ENCODE results near the gene SUCO.

- TF ChIP-seq RAD21 (conservative IDR thresholded peaks at IDR 0.05 in 1 of 2, IDR thresholded peaks at IDR 0.05 in 1 of 2): no peak
- TF ChIP-seq CEBPB (IDR thresholded peaks at IDR 0.05): no peak
- TF ChIP-seq BHLHE40 (IDR thresholded peaks at IDR 0.05; ENCODE audit: low read depth, low read length): no peak
- no peak for TF ChIP-seq POLR2A (IDR thresholded peaks at IDR 0.05; ENCODE audit: low read length)
- no peak for TF ChIP-seq CTCF (IDR thresholded peaks at IDR 0.05)
- no peak for TF ChIP-seq REST (IDR thresholded peaks at IDR 0.05)
Measured at GRCh38 chr1:172588296-172589291, 55.6 kb downstream of the SUCO start.

Data from A549 (cell line).